GM18508 (cell line): Measurements from ENCODE around the gene CLCNKA.
"Not testable (repeated sequence)": the region's sequence is repeated elsewhere in the genome, so short reads cannot be mapped to it uniquely, and the experiment has no call there.

Source experiments
- ATAC-seq: cut with Tn5 transposase; IDR thresholded peaks from one replicate; pipeline ENCODE4 v1.9.1; 2021; ENCODE audit warnings: moderate number of reproducible peaks; ENCODE audit not compliant: insufficient read depth, unreplicated experiment

The CLCNKA gene

DNA sequence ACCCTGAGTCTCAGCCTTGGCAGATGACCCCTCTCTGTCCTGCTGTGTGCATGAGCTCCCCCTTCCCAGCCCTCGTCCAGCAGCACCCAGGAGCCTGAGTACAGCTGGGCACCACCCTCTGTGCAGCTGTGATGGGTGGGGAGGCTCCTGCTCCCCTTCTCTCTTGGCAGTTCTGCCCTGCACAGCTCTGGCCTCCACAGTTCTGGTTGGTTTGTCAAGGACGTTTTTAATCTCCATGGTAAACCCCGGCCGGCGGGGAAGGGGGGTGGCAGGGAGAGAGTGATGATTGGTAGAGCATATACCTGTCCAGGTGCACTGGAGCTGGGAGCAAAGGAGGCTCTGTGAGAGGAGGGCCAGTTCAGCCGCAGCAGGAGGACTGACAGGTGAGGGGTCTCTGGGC is at the start of gene CLCNKA:
TSS of gene CLCNKA (plus strand) at position 356 of the 400 bp plus-strand sequence. CDS start 584 bp downstream, outside the sequence.
- no peak for ATAC-seq

- no peak for ATAC-seq
Observed at GRCh38 chr1:15972409-15972808, 49.4 kb upstream of the CLCNKA start.

DNA sequence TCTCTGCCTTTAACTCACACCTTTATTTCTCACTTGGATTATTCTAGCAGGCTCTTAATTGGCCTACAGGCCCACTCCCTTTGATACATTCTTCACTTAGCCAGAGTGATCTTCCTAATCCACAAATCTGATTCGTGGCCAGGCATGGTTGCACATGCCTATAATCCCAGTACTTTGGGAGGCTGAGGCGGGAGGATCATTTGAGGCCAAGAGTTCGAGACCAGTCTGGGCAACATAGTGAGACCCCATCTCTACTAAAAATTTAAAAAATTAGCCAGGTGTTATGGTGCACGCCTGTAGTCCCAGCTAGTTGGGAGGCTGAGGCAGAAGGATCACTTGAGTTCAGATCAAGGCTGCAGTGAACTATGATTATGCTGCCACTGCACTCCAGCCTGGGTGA is 48.1 kb upstream of the CLCNKA start:
- no peak for ATAC-seq

DNA sequence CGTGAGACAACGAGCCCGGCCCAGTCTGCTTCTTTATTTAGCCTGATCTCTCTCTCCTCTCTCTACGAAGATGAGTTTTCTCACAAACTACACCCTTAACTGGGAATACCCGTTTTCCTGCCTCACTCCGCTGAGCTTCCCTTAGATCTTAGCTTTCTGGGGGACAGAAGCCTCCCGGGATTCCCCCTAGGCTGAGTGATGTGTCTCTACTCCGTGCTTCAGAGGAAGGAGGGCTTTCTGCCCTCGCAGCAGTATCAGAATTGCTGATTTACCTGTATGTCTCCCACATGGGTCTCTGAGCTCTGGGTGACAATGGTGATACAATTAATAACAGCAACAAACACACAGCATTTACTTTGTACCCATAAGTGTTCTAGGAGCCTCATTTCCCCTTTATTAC is 47.0 kb upstream of the CLCNKA start:
- ATAC-seq, result no peak

DNA sequence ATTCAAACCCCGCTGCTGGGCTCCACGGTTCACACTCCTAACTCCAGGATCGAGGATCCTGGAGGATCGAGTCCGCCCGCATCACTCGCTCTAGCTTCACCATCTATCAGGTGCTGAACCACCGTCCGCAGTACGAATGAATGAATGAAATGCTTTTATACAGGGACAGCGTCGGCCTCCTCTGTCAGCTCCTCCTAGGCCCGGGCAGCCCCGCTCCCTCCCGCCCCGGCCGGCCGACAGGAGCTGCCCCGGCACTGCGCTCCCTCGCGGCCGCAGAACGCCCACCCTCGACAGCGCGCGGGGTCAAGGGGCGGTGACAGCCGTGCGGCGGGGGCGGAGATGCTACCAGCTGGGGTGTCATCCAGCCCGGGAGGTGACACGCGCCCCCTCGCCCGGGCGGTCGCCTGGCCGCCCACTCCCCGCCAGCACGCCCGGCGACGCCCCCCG is 46.5 kb upstream of the CLCNKA start:
- no peak for ATAC-seq

GRCh38 chr1:15975805-15976680 is 45.8 kb upstream of the CLCNKA start, which contains the start of gene ZBTB17:
Gene ZBTB17, minus strand, starts transcription at chr1:15976101. Its CDS starts 27,606 bp downstream, at chr1:15948495.
- ATAC-seq, result no peak

DNA sequence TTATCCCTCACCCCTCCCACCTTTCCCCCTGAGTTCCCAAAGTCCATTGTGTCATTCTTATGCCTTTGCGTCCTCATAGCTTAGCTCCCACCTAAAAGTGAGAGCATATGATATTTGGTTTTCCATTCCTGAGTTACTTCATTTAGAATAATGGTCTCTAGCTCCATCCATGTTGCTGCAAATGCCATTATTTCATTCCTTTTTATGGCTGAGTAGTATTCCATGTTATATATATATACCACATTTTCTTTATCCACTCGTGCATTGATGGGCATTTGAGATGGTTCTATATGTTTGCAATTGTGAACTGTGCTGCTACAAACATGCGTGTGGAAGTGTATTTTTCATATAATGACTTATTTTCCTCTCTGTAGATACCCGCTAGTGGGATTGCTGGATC is 43.9 kb upstream of the CLCNKA start:
- ATAC-seq, result not testable (repeated sequence)

DNA sequence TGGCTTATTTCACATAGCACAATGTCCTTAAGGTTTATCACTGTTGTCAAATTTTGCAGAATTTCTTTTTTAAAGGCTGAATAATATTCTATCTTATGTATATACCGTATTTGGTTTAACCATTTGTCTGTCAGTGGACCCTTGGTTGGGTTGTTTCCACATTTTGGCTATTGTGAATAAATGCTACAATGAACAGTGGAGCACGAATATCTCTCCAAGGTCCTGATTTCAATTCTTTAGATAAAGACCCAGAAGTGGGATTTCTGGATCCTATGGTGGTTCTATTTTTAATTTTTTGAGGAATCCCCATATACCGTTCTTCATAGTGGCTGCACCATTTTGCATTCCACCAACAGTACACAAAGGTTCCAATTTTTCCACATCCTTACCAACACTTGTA is 40.2 kb upstream of the CLCNKA start:
- ATAC-seq, result no peak

DNA sequence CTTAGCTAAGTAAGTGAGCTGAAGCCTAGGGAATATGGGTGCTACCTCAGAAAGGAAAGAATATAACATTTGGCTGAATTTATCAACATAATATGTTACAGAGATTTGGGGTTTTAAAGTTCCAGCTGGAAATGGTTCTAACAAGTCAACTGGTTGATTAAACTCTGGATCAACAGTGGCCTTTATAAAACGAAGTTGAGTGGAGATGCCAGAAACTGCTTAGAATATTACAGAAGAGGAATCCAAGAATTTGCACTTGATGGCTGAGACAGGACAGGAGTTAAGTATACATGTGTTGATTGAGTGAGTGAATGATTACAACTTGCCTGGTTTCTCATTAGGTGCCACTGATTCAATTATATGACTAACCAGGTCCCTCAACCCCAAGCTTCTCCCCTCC is 38.6 kb upstream of the CLCNKA start:
- ATAC-seq, result no peak

- ATAC-seq, result no peak
Observed at GRCh38 chr1:15985611-15986297, 36.1 kb upstream of the CLCNKA start.

- no peak for ATAC-seq
Observed at GRCh38 chr1:15988856-15989736, 32.7 kb upstream of the CLCNKA start.

DNA sequence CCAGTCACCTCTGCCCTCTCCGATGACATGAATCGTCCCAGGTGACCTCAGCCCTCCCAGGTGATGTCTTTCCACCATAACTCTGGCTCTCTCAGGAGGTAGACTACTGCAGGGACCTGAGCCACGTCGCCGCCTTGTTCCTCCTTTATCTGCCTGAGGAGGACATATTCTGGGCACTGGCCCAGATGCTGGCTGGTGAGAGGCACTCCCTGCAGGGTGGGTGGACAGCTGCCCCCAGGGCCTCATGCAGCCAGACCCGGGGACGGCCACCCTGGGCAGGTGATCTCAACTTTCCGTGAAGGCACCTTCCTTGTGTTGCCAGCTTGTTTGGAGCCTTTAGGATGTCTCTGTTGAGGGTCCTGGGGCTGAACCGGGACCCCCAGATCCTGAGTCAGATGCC is 32.1 kb upstream of the CLCNKA start:
- ATAC-seq, result no peak

- no peak for ATAC-seq
Observed at GRCh38 chr1:15991427-15992186, 30.2 kb upstream of the CLCNKA start.

GRCh38 chr1:15992187-15992553 is 29.7 kb upstream of the CLCNKA start:
- no peak for ATAC-seq

DNA sequence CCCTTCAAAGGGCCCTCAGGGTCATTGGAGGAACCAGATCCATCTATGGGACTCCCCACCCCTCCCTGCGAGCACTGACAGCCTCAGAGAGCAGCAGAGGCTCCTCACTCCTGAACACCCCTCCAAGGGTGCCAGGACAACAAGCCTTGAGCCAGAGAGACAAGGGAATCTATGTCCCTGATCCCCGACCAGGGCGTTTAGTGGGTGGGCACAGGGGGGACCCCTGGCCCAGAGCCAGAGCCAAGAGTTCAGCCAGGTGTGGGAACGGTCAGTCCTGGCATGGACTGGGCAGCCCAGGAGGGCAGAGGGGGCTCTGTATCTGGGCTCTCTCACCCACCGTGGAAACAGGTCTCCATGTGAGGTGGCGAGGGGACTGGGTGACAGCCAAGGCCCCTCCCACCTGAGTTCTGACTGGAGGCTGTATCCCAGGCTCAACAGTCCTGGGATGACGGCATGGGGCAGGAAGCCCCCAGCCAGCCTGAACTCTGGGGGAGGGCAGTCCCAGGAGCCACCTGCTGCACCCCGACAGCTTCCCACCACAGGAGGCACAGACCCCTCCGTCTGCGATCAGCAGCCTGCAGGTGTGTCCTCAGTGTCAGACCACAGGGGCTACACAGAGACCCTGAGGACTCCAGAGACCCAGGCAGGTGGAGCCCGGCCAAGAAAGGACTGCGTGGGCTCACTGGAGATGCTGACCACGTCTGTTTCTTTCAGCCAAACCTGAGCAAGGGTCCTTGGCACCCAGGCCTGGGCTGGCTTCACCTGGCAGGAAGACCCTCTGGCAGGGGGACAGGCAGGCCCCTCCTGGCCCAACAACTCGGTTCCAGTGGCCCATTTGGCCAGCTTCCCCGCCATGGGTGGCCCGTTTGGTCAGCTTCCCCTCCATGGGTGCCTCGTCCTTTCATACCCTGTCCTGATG is 29.0 kb upstream of the CLCNKA start:
- ATAC-seq, result no peak

DNA sequence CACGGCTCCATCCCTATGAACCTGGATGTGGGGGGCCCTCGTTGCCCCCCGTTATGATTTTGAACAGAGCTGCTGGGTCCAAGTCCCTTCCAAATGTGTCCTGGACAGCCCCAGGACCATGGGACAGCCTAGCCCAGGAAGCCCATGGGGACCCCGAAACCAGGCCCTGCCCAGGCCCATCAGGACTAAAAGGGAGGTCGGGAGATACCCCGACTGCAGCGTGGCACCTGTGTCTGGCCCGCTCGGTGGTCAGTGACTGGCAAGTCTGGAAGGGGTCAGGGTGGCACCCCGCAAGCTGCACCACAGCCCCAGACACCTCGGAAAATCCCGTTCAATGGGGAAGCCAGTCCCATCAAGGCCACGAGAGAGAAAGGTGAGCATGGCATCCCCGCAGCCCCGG is 28.2 kb upstream of the CLCNKA start:
- ATAC-seq, result no peak

- no peak for ATAC-seq
Observed at GRCh38 chr1:15994081-15994480, 27.8 kb upstream of the CLCNKA start.

DNA sequence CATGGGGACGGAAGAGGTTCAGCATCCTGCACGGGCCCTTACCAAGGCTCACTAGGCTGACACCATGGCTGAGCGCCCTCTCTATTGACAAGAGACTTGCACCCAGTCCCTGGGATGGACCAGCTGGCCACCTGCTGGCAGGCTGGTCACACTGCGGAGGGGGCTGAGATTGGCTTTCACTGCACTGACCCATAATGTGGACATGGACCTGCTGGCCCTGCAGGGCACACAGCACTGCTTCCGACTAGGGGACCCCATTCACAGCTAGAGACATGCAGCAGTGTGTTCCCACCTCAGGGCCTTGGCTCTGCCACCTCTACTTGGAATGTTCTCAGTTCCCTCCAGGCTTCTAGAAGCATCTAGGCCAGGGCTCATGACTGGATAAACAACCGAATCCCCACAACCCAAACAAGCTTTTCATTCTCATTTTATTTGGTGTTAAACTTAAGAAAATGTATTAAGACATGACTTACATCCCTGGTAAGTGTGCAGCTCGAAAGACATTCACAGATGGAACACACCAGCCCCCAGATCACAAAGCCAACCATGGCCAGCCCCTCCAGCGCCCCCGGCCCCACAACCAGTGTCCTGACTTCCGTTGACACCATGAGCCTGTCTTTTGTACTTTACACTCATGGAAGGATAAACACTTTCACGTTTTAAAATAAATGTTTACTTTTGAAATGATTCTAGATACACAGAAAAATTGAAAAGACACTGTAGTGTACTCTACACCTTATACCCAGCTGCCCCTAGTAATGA is 27.1 kb upstream of the CLCNKA start:
- ATAC-seq, result no peak
